OCI-LY3 (cell line): ENCODE data around the gene PEMT.

ENCODE experiments used
- H2AFZ ChIP-seq: fragments of 200-600, 300-600 bp; shearing (Covaris generic); 2 replicates; pipeline ENCODE4 v1.6.0; 2014; ENCODE audit warnings: antibody characterized with exemption, low read depth, low read length
- H3K27ac ChIP-seq: fragments of 200-600, 300-600 bp; sonication (generic); 2 replicates; pipeline ENCODE4 v1.5.1; 2014; ENCODE audit warnings: mild to moderate bottlenecking, low read length, moderate library complexity, mixed read lengths
- H3K27me3 ChIP-seq: fragments of 200-600, 300-600 bp; sonication (generic); 2 replicates; pipeline ENCODE4 v1.6.1; 2014; ENCODE audit warnings: low read depth, low read length, mixed read lengths
- H3K36me3 ChIP-seq: fragments of 200-600, 300-600 bp; sonication (generic); replicated peaks from 2 replicates; pipeline ENCODE3; 2014; ENCODE audit warnings: low read depth, low read length, mixed read lengths
- H3K4me1 ChIP-seq: fragments of 300-600, 200-600 bp; sonication (generic); 2 replicates; pipeline ENCODE4 v1.6.1; 2014; ENCODE audit warnings: low read length, mixed read lengths
- H3K4me2 ChIP-seq: fragments of 200-600, 300-600 bp; sonication (generic); 2 replicates; pipeline ENCODE4 v1.6.1; 2014; ENCODE audit warnings: low read length, mixed read lengths
- H3K4me3 ChIP-seq: fragments of 300-600, 200-600 bp; sonication (generic); 2 replicates; pipeline ENCODE4 v1.5.1; 2014; ENCODE audit warnings: antibody characterized with exemption, mild to moderate bottlenecking, low read length, moderate library complexity
- H3K79me2 ChIP-seq: fragments of 300-600, 200-600 bp; shearing (Covaris generic); 2 replicates; pipeline ENCODE4 v1.6.1; 2014; ENCODE audit warnings: mild to moderate bottlenecking, low read length, mixed read lengths
- H3K9ac ChIP-seq: fragments of 300-600, 200-600 bp; shearing (Covaris generic); 2 replicates; pipeline ENCODE4 v1.6.0; 2014; ENCODE audit warnings: mild to moderate bottlenecking, low read length, moderate library complexity
- H3K9me3 ChIP-seq: fragments of 200-600, 300-600 bp; shearing (Covaris generic); 2 replicates; pipeline ENCODE4 v1.6.1; 2014; ENCODE audit warnings: low read length, mixed read lengths; ENCODE audit not compliant: insufficient read depth
- H4K20me1 ChIP-seq: fragments of 200-600, 300-600 bp; sonication (generic); 2 replicates; pipeline ENCODE4 v1.6.1; 2016; ENCODE audit warnings: low read length, mixed read lengths; ENCODE audit not compliant: insufficient read depth
- EZH2phosphoT487 ChIP-seq: fragments of 200-600 bp; shearing (Covaris generic); IDR thresholded peaks from 2 replicates; pipeline ENCODE4 v1.6.1; 2018; ENCODE audit warnings: antibody characterized with exemption, mixed run types, low read depth
- TF ChIP-seq, protein P1 (sequence below): fragments of 200-600, 300-600 bp; sonication (generic); IDR thresholded peaks from 2 replicates; pipeline ENCODE4 v1.5.1; 2014; ENCODE audit warnings: antibody characterized with exemption, low read length, low read depth

The PEMT gene

DNA sequence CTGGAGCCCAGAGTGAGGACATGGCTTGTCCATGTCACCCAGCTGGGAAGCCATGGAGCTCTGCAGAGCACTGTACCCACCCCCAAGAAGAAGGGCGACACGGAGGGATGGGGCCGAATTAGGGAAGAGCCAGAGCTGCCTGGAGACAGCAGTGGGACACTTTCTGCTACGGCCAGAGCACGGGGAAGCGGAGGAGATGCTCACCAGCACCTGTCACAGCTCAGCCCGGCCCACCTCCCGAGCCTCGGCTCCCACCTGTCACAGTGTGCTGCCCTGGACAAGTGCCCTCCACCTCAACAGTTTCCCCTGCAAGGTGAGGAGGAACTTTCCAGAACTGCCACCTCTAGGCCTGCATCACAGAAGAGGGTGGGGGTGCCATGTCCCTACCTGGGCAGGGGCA is 36.4 kb downstream of the PEMT start:
- no peaks in the 10 kb centered on the region for H4K20me1 ChIP-seq
- no peak overlapping the region for H3K27ac ChIP-seq
- H3K36me3 ChIP-seq, result no peaks in the 10 kb centered on the region
- no peak overlapping the region for H3K4me3 ChIP-seq
- no peak overlapping the region for H3K9ac ChIP-seq
- no peaks in the 10 kb centered on the region for H3K9me3 ChIP-seq
- no peak overlapping the region for H3K4me2 ChIP-seq
- H3K27me3 ChIP-seq, result no peaks in the 10 kb centered on the region
- H2AFZ ChIP-seq, result no peak overlapping the region
- no peaks in the 10 kb centered on the region for H3K4me1 ChIP-seq
- TF ChIP-seq EZH2phosphoT487, result no peak
- TF ChIP-seq, protein P1, sequence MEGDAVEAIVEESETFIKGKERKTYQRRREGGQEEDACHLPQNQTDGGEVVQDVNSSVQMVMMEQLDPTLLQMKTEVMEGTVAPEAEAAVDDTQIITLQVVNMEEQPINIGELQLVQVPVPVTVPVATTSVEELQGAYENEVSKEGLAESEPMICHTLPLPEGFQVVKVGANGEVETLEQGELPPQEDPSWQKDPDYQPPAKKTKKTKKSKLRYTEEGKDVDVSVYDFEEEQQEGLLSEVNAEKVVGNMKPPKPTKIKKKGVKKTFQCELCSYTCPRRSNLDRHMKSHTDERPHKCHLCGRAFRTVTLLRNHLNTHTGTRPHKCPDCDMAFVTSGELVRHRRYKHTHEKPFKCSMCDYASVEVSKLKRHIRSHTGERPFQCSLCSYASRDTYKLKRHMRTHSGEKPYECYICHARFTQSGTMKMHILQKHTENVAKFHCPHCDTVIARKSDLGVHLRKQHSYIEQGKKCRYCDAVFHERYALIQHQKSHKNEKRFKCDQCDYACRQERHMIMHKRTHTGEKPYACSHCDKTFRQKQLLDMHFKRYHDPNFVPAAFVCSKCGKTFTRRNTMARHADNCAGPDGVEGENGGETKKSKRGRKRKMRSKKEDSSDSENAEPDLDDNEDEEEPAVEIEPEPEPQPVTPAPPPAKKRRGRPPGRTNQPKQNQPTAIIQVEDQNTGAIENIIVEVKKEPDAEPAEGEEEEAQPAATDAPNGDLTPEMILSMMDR, result no peak
- H3K79me2 ChIP-seq, result no peaks in the 10 kb centered on the region

DNA sequence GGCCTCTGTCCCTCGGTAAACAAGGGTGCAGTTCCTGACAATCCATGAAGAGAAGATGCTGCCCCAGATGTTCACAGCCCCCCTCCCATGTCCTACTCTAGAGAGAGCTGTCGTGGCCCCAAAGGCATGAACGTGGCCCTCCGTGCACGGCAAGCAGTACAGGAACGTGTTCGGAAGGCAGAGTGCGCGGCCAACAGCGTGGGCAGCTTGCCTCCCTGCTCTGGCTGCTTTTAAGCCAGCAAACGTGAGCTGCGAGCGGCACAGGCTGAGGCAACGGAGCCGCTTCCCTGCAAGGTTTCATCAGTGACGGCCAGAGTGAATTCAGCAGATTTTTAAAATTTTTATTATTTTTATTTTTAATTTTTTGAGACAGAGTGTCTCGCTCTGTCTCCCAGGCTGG is 37.2 kb downstream of the PEMT start:
- TF ChIP-seq, protein P1, result no peak
- TF ChIP-seq EZH2phosphoT487, result no peak
- H3K79me2 ChIP-seq, result no peaks in the 10 kb centered on the region
- no peaks in the 10 kb centered on the region for H3K4me1 ChIP-seq
- no peak overlapping the region for H2AFZ ChIP-seq
- H3K4me3 ChIP-seq, result no peak overlapping the region
- no peaks in the 10 kb centered on the region for H3K36me3 ChIP-seq
- H4K20me1 ChIP-seq, result no peaks in the 10 kb centered on the region
- no peak overlapping the region for H3K4me2 ChIP-seq
- H3K27ac ChIP-seq, result no peak overlapping the region
- no peaks in the 10 kb centered on the region for H3K27me3 ChIP-seq
- no peak overlapping the region for H3K9ac ChIP-seq
- H3K9me3 ChIP-seq, result no peaks in the 10 kb centered on the region

DNA sequence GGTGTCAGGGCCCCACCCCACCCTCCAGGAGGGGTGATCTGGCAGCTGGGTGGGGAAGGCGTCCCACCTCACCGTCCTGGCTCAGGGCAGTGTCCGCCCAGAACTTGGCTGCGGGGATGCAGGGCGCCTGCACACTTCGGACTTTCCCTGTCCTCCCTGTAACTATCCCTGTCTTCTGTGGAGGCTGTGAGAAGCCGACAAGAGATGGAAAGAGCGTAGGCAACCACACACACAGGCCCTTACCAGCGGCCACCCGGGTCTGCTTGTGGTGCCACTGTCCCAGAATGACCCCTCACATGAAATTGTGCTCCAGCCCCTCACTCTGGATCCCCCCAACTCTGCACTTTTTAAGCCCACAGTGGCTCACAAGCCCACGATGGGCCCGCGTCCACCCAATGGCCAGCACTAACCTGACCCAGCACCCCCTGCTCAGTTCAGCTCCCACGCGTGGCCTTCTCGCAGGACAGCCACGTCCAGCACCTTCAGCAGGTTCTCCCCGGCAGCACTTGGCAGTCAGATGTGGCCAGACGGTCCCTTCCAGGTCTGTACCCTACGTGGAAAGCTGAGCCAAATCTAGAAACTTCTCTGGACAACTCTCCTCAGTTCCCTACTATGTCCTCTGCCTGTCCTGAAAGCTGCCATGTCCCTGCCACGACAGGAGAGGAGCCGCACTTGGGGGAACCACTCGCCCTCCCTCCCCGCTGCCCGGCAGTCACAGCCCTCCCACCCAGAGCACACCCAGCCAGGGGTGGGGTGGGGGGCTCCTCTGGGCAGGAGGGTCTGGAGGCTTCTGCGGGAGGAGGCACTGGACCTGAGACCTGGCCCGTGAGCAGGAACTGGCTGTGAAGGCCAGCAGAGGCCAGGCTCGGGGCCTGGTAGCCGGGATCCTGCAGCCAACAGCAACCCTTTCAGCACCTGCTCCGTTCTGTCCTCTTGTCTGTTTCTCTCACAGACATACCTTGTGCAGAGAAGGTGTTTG is 38.0 kb downstream of the PEMT start:
- TF ChIP-seq EZH2phosphoT487, result no peak
- TF ChIP-seq, protein P1, result no peak
- Histone ChIP-seq H3K27ac (no peak overlapping the region), H3K4me3 (no peak overlapping the region), H3K79me2 (no peaks in the 10 kb centered on the region), H3K4me2 (no peak overlapping the region), H3K9ac (no peak overlapping the region), H3K27me3 (no peaks in the 10 kb centered on the region), H3K36me3 (no peaks in the 10 kb centered on the region), H4K20me1 (no peaks in the 10 kb centered on the region), H3K9me3 (no peaks in the 10 kb centered on the region), H2AFZ (no peak overlapping the region), H3K4me1 (no peaks in the 10 kb centered on the region)

DNA sequence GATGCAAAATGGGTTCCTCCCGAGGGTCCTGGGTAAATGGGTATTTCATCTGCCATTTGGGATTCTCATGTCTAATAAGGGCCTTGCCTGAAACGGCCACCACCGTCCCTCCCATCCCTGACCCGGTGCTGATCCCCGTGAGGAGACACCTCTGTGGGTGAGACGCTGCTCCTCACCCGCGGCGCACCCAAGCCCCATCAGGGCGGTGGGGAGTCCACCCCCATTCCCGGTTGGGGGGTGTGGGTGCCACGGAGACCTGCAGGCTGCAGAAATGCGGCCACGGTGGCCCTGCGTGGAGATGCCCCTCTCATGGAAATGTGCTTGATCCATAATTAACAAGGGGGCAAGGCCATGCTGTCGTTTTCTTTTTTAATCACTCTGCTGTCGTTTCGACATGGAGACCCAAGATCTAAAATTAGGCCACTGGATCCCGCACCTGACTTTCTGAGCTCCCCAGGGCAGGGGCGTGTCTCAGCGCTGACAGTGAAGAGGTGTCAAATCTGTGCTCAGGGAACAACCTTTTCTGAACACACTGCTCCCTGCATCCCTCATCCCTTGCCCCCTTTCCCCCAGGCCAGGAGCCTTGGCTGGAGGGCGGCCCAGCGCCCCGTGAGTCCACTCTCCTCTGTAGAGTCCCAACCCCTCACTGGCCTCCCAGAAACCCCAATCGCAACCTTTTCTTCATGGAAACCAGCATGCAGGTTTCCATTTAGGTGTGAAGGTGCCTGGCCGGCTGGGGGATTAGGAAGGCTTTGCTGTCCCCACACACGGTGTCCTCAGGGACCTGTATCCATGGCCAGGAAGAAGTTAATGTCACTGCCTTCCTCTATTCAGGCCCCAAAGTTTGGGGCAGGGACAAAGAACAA is 38.9 kb downstream of the PEMT start:
- H3K9ac ChIP-seq, result no peak overlapping the region
- H3K27ac ChIP-seq, result no peak overlapping the region
- no peaks in the 10 kb centered on the region for H3K9me3 ChIP-seq
- no peak overlapping the region for H3K4me2 ChIP-seq
- H3K79me2 ChIP-seq, result no peaks in the 10 kb centered on the region
- H3K27me3 ChIP-seq, result no peaks in the 10 kb centered on the region
- H3K36me3 ChIP-seq, result no peaks in the 10 kb centered on the region
- H4K20me1 ChIP-seq, result no peaks in the 10 kb centered on the region
- no peaks in the 10 kb centered on the region for H3K4me1 ChIP-seq
- H3K4me3 ChIP-seq, result no peak overlapping the region
- TF ChIP-seq, protein P1, result no peak
- TF ChIP-seq EZH2phosphoT487, result no peak
- no peak overlapping the region for H2AFZ ChIP-seq
